ENCODE measurements around the gene MRPS14. TPM values are rescaled to one million over a fixed set of nuclear protein-coding genes. Genes with fewer than 3 reads are reported as not detected.

Gene MRPS14
- total RNA-seq, 4 donors from 2014 or later, result 6.4 to 16.5 (median 12.8) TPM

- H3K4me3 ChIP-seq (ENCODE audit: low read depth, poor library complexity, severe bottlenecking), result no peak overlapping the region
- TF ChIP-seq POLR2A (IDR thresholded peaks at IDR 0.05) (no peak), CTCF (IDR thresholded peaks at IDR 0.05) (no peak)
- 65 to 66% methylated on average over 4 of the region's 4 CpGs for WGBS, 2 donors
- DNase-seq (ENCODE audit: low spot score in 2 of 2), result no peak
- intact Hi-C loops (cut with DNase I; ENCODE audit: low total_unique reads), result no loop called here
These were observed 55.1 kb downstream of the MRPS14 start for GRCh38 chr1:174967845-174968705.

- intact Hi-C loops (cut with DNase I; ENCODE audit: low total_unique reads), result no loop called here
- WGBS, 2 donors, result 36 to 37% methylated on average over 1 of the region's 1 CpG
- TF ChIP-seq CTCF (IDR thresholded peaks at IDR 0.05), result no peak
- TF ChIP-seq POLR2A (IDR thresholded peaks at IDR 0.05), result no peak
- no peak overlapping the region for H3K4me3 ChIP-seq (ENCODE audit: low read depth, poor library complexity, severe bottlenecking)
- no peak for DNase-seq (ENCODE audit: low spot score in 2 of 2)
These were observed 57.1 kb downstream of the MRPS14 start for GRCh38 chr1:174966008-174966572.

GRCh38 chr1:174965362-174966007 lies 57.7 kb downstream of the MRPS14 start:
- TF ChIP-seq CTCF (IDR thresholded peaks at IDR 0.05) (no peak), POLR2A (IDR thresholded peaks at IDR 0.05) (no peak)
- intact Hi-C loops (cut with DNase I; ENCODE audit: low total_unique reads), result no loop called here
- 20 to 25% methylated on average over 3 of the region's 3 CpGs for WGBS, 2 donors
- DNase-seq (ENCODE audit: low spot score in 2 of 2), result peak in 1 of 2 donors; percentile 44
- no peak overlapping the region for H3K4me3 ChIP-seq (ENCODE audit: low read depth, poor library complexity, severe bottlenecking)

- peak in 1 of 2 donors; percentile 39 for DNase-seq (ENCODE audit: low spot score in 2 of 2)
- WGBS, 2 donors, result 17 to 35% methylated on average over 1 of the region's 1 CpG
- intact Hi-C loops (cut with DNase I; ENCODE audit: low total_unique reads), result no loop called here
- no peak overlapping the region for H3K4me3 ChIP-seq (ENCODE audit: low read depth, poor library complexity, severe bottlenecking)
- TF ChIP-seq CTCF (IDR thresholded peaks at IDR 0.05) (no peak), POLR2A (IDR thresholded peaks at IDR 0.05) (no peak)
These were observed 58.3 kb downstream of the MRPS14 start for GRCh38 chr1:174964972-174965361.

GRCh38 chr1:174964261-174964971 lies 58.8 kb downstream of the MRPS14 start:
- H3K4me3 ChIP-seq (ENCODE audit: low read depth, poor library complexity, severe bottlenecking), result no peak overlapping the region
- no peak for TF ChIP-seq CTCF (IDR thresholded peaks at IDR 0.05)
- no peak for TF ChIP-seq POLR2A (IDR thresholded peaks at IDR 0.05)
- 17 to 20% methylated on average over 6 of the region's 6 CpGs for whole genome bisulfite sequencing, 2 donors
- intact Hi-C loops (cut with DNase I; ENCODE audit: low total_unique reads), result no loop called here
- DNase-seq (ENCODE audit: low spot score in 2 of 2), result peak in 1 of 2 donors; percentile 17
